Neural crest cell (in vitro differentiated cells): Measurements from ENCODE around the gene PLCB1. TPM values are rescaled to one million over a fixed set of nuclear protein-coding genes. Genes with fewer than 3 reads are reported as not detected.

Experiments used
- DNase-seq: peaks from one replicate; pipeline ENCODE4 v3.0.0; 2021; ENCODE audit warnings: low read depth, mixed read lengths, low spot score
- H3K27ac Mint-ChIP-seq: one replicate; pipeline ENCODE4 v1.8.0; 2021; ENCODE audit warnings: mild to moderate bottlenecking, mixed read lengths; ENCODE audit not compliant: unreplicated experiment
- H3K27me3 Mint-ChIP-seq: 2 replicates; pipeline ENCODE4 v1.8.0; 2021; ENCODE audit warnings: low read depth, mild to moderate bottlenecking, mixed read lengths
- H3K36me3 Mint-ChIP-seq: 2 replicates; pipeline ENCODE4 v1.8.0; 2021; ENCODE audit warnings: low read depth, mild to moderate bottlenecking, mixed read lengths
- H3K4me1 Mint-ChIP-seq: 2 replicates; pipeline ENCODE4 v1.8.0; 2021; ENCODE audit warnings: mixed read lengths
- H3K4me3 Mint-ChIP-seq: one replicate; pipeline ENCODE4 v1.8.0; 2021; ENCODE audit warnings: mild to moderate bottlenecking, mixed read lengths
- H3K9me3 Mint-ChIP-seq: 2 replicates; pipeline ENCODE4 v1.8.0; 2021; ENCODE audit warnings: mixed read lengths
- CTCF ChIP-seq: fragments of 200-600 bp; sonication (generic); conservative IDR thresholded peaks from 2 replicates; pipeline ENCODE4 v1.5.0; 2021; ENCODE audit warnings: antibody characterized with exemption, mild to moderate bottlenecking
- total RNA-seq: library from RNA; stranded (reverse); gene quantifications from 2 replicates; pipeline ENCODE4 v1.2.1, GENCODE V29; 2021

The PLCB1 gene
- total RNA-seq, 1 donor from 2014 or later: 13.7 TPM

GRCh38 chr20:8786383-8786782, 654.3 kb downstream of the PLCB1 start:
- H3K36me3 Mint-ChIP-seq: peaks cover 14% of the 10 kb centered on the region
- no peak for DNase-seq
- TF ChIP-seq CTCF: no peak
- no peak overlapping the region for H3K27ac Mint-ChIP-seq
- H3K4me1 Mint-ChIP-seq: peaks cover 37% of the 10 kb centered on the region
- H3K9me3 Mint-ChIP-seq: peaks cover 7% of the 10 kb centered on the region
- H3K27me3 Mint-ChIP-seq: no peaks in the 10 kb centered on the region
- H3K4me3 Mint-ChIP-seq: no peak overlapping the region

DNA sequence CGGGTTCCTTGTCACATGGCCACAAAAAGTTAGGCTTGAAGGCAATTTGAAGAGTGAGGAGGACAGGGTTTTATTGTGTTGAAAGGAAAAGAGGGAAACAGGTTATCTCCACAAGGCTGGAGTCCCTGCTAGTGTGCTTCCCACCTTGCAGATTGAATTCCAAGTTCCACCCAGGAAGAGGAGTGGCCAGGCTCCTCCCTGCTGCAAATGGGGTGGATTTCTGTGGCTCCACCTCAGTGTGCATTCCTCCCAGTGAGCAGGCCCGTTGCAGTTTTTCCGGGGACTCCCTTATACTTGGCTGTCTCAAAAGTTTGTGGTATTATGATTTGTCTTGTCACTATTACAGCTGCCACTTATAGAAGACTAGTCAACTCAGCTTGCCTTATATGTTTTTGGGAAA, 655.0 kb downstream of the PLCB1 start:
- Mint-ChIP-seq H3K27me3 (no peaks in the 10 kb centered on the region), H3K27ac (no peak overlapping the region), H3K9me3 (peaks cover 5% of the 10 kb centered on the region), H3K4me1 (peaks cover 37% of the 10 kb centered on the region), H3K4me3 (no peak overlapping the region), H3K36me3 (peaks cover 13% of the 10 kb centered on the region)
- TF ChIP-seq CTCF: no peak
- no peak for DNase-seq

GRCh38 chr20:8788275-8788674, 656.2 kb downstream of the PLCB1 start:
- Mint-ChIP-seq H3K27ac (no peak overlapping the region), H3K36me3 (peaks cover 8% of the 10 kb centered on the region)

GRCh38 chr20:8788831-8789230, 656.8 kb downstream of the PLCB1 start:
- DNase-seq: no peak
- Mint-ChIP-seq H3K9me3 (peaks cover 5% of the 10 kb centered on the region), H3K27ac (no peak overlapping the region), H3K4me3 (no peak overlapping the region), H3K36me3 (peaks cover 8% of the 10 kb centered on the region), H3K4me1 (peaks cover 37% of the 10 kb centered on the region), H3K27me3 (no peaks in the 10 kb centered on the region)
- no peak for TF ChIP-seq CTCF

More at GRCh38 chr20:8788275-8788674, 656.2 kb downstream of the PLCB1 start:
- Mint-ChIP-seq H3K9me3 (peaks cover 5% of the 10 kb centered on the region), H3K4me1 (peaks cover 37% of the 10 kb centered on the region), H3K27me3 (no peaks in the 10 kb centered on the region), H3K4me3 (no peak overlapping the region)
- no peak for TF ChIP-seq CTCF
- DNase-seq: no peak

DNA sequence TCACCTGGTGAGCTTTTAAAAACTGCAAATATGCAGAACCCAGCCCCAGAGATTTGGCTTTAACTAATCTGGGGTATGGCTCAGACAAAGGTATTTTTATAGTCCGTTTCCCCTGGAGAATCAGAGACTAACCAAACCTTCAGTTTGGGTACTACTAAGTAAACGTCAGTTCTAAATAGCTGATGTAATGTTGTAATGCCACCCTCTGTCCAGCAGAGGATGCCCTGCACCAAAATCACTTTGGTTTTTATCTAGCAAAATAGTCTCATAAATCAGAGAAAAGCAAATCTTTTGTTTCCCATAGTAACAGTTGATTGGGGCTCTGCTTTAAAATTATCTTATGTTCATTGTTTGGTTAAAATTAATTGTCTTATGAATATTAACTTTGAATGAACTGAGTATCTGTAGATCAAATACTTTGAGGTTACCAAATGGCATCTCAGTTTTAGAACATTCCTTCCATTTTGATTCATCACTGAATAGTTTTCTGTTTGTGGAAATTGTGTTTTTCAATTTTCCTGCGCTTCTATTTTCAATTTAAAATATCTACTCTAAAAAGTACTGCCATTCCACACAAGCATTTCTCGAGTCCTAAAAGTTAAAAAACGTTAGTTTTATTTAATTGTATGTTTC, 658.5 kb downstream of the PLCB1 start:
- no peaks in the 10 kb centered on the region for H3K27me3 Mint-ChIP-seq
- no peak overlapping the region for H3K4me3 Mint-ChIP-seq
- peaks cover 1% of the 10 kb centered on the region for H3K9me3 Mint-ChIP-seq
- peaks cover 31% of the 10 kb centered on the region for H3K4me1 Mint-ChIP-seq
- H3K36me3 Mint-ChIP-seq: peaks cover 4% of the 10 kb centered on the region
- H3K27ac Mint-ChIP-seq: no peak overlapping the region
- TF ChIP-seq CTCF: peak; percentile 94
- peak; percentile 43 for DNase-seq
